GM21576 (cell line): Measurements from ENCODE around the gene TBC1D2B.
A peak's percentile ranks its signal among the peaks of the same experiment; 100 is the strongest.
"Not testable (repeated sequence)": the region's sequence is repeated elsewhere in the genome, so short reads cannot be mapped to it uniquely, and the experiment has no call there.

Source experiments
- ATAC-seq: cut with Tn5 transposase; IDR thresholded peaks from one replicate; pipeline ENCODE4 v1.9.1; 2021; ENCODE audit warnings: mild to moderate bottlenecking, moderate library complexity; ENCODE audit not compliant: unreplicated experiment

The TBC1D2B gene

GRCh38 chr15:78006567-78007205 lies 70.8 kb downstream of the TBC1D2B start:
- ATAC-seq: no peak

- no peak for ATAC-seq
Measured at GRCh38 chr15:78004919-78005634, 72.4 kb downstream of the TBC1D2B start.

- ATAC-seq: no peak
Measured at GRCh38 chr15:78004222-78004727, 73.2 kb downstream of the TBC1D2B start.

GRCh38 chr15:78003539-78004008 lies 73.9 kb downstream of the TBC1D2B start:
- no peak for ATAC-seq

- no peak for ATAC-seq
Measured at GRCh38 chr15:78002996-78003395, 74.5 kb downstream of the TBC1D2B start.

GRCh38 chr15:78001656-78002055 lies 75.9 kb downstream of the TBC1D2B start:
- no peak for ATAC-seq

GRCh38 chr15:78000927-78001249 lies 76.6 kb downstream of the TBC1D2B start:
- no peak for ATAC-seq

- peak; percentile 39 for ATAC-seq
Measured at GRCh38 chr15:78000091-78000926, 77.2 kb downstream of the TBC1D2B start.

- no peak for ATAC-seq
Measured at GRCh38 chr15:77999486-77999885, 78.0 kb downstream of the TBC1D2B start.

- no peak for ATAC-seq
Measured at GRCh38 chr15:77998592-77998991, 78.9 kb downstream of the TBC1D2B start.

GRCh38 chr15:77997761-77998554 lies 79.6 kb downstream of the TBC1D2B start:
- ATAC-seq: not testable (repeated sequence)

GRCh38 chr15:77997221-77997620 lies 80.3 kb downstream of the TBC1D2B start:
- ATAC-seq: not testable (repeated sequence)

- not testable (repeated sequence) for ATAC-seq
Measured at GRCh38 chr15:77996713-77997171, 80.8 kb downstream of the TBC1D2B start.

GRCh38 chr15:77996226-77996625 lies 81.3 kb downstream of the TBC1D2B start:
- ATAC-seq: not testable (repeated sequence)

- not testable (repeated sequence) for ATAC-seq
Measured at GRCh38 chr15:77995537-77995918, 82.0 kb downstream of the TBC1D2B start.

- not testable (repeated sequence) for ATAC-seq
Measured at GRCh38 chr15:77994893-77995536, 82.5 kb downstream of the TBC1D2B start.

- peak; percentile 75 for ATAC-seq
Measured at GRCh38 chr15:77993970-77994693, 83.4 kb downstream of the TBC1D2B start.

GRCh38 chr15:77993374-77993911 lies 84.1 kb downstream of the TBC1D2B start:
- no peak for ATAC-seq
